Activated CD4-positive, alpha-beta T cell treated with anti-CD3 and anti-CD28 coated beads for 36 hours (primary cell): ENCODE data around the gene CNTNAP2. TPM values are rescaled to one million over a fixed set of nuclear protein-coding genes. Genes with fewer than 3 reads are reported as not detected.
A peak's percentile ranks its signal among the peaks of the same experiment; 100 is the strongest.

Source experiments
- ATAC-seq: fragments of 200-7000 bp; cut with Tn5 transposase; one replicate; pipeline ENCODE4 v1.10.0; 2021; ENCODE audit warnings: mild to moderate bottlenecking, moderate library complexity
- CTCF ChIA-PET: fragments of 350-600 bp; sonication (Branson Sonifier 250); formaldehyde crosslinking; loops from one replicate; lab custom pipeline; 2021; ENCODE audit warnings: antibody characterized with exemption; lab: Charles Lee
- POLR2A ChIA-PET: fragments of 350-600 bp; sonication (Branson Sonifier 250); formaldehyde crosslinking; loops from one replicate; lab custom pipeline; 2021; ENCODE audit warnings: antibody characterized with exemption, inconsistent platforms; lab: Charles Lee
- DNase-seq: peaks from one replicate; pipeline ENCODE4 v3.0.0-alpha.2; 2020
- H3K27ac Mint-ChIP-seq: one replicate; pipeline ENCODE4 v1.8.0; 2021; ENCODE audit warnings: mixed read lengths
- H3K27me3 Mint-ChIP-seq: one replicate; pipeline ENCODE4 v1.8.0; 2021; ENCODE audit warnings: mixed read lengths
- H3K36me3 Mint-ChIP-seq: one replicate; pipeline ENCODE4 v1.8.0; 2021; ENCODE audit warnings: low read depth, mixed read lengths
- H3K4me1 Mint-ChIP-seq: one replicate; pipeline ENCODE4 v1.8.0; 2021; ENCODE audit warnings: mixed read lengths
- H3K4me3 Mint-ChIP-seq: one replicate; pipeline ENCODE4 v1.8.0; 2021; ENCODE audit warnings: mild to moderate bottlenecking, moderate library complexity, mixed read lengths
- H3K9me3 Mint-ChIP-seq: one replicate; pipeline ENCODE4 v1.8.0; 2021; ENCODE audit warnings: low read depth, mixed read lengths
- intact Hi-C, 2 experiments: fragments of 100-400 bp; cut with DNase I in 1 of 2; cut with micrococcal nuclease in 1 of 2; formaldehyde crosslinking; loops; one replicate each; pipeline versions ENCODE4 v1.14.2 to v1.15.1; 2022 to 2024; cut with DNase I, micrococcal nuclease
- total RNA-seq, 2 experiments: library from RNA; stranded (reverse); gene quantifications; one replicate each; pipeline ENCODE4 v1.2.3, GENCODE V29; 2021

CNTNAP2 gene
- total RNA-seq, 2 experiments from 2014 or later = not detected

DNA sequence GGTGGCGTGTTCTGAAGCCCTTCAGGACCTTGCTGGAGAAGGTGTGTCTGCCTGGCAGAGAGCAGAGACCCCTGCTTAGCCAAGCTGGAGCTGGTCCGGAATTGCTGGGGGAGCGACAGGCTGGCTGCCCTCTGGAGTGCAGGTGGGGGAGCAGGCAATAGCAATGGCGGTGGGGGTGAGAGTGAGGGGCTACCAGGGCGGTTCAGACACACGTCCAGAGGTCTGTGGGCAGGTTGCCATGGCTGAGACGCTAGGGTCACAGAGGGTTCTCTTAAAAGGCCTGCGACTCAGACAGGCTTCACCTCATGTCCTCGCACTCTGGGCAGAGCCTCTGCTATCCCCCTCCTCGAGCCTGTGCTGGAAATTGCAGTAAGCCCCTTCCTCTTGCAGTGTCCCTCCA lies 2144.9 kb downstream of the CNTNAP2 start:
- ChIA-PET POLR2A (interaction anchor here (0.6 kb wide), 1 partner anchor 26 kb away, joined by 3 read pairs; no protein-coding TSS in a partner anchor), CTCF (interaction anchor here (1.1 to 1.2 kb wide), 2 partner anchors 16 to 17 kb away, joined by 3 read pairs; no protein-coding TSS in a partner anchor)
- Mint-ChIP-seq H3K4me3 (no peak overlapping the region), H3K27me3 (peaks cover 19% of the 10 kb centered on the region), H3K9me3 (no peaks in the 10 kb centered on the region), H3K4me1 (peaks cover 8% of the 10 kb centered on the region), H3K27ac (no peak overlapping the region), H3K36me3 (no peaks in the 10 kb centered on the region)
- DNase-seq = no peak
- ATAC-seq = no peak
- intact Hi-C loops = loop anchor here (5.0 to 10.0 kb wide), 3 partner anchors 223 to 1014 kb away; no protein-coding TSS in a partner anchor

DNA sequence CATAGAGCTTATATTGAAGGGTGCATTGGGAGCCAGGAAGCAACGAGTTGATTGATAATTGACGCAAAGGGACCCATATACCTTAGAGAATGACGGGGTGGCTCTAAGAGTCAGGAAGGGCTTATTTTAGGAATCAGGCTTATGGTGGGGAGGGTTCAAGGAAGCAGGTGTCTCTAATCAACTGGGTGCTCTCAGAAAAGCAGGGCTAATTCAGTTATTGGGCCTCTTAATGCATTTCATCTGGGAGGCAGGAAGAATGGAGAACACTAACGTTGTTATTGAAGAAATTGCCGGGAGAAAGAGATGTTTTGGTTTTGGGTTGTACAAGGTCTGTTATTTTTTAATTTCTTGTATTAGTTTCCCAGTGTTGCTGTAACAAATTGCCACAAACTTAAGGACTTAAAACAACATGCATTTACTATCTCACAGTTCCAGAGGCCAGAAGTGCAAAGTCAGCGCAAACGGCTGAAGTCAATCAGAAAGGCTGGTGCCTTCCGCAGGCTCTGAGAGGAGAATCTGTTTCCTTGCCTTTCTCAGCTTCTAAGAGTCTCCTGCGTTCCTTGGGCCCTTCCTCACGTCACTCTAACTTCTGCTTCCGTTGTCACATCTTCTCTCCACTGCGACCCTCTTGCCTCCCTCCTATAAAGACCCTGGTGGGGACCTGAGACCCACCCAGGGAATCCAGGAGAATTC lies 2145.5 kb downstream of the CNTNAP2 start:
- Mint-ChIP-seq H3K27ac (no peak overlapping the region), H3K36me3 (no peaks in the 10 kb centered on the region), H3K9me3 (no peaks in the 10 kb centered on the region), H3K4me3 (peak overlapping the region; percentile 5), H3K27me3 (peaks cover 22% of the 10 kb centered on the region), H3K4me1 (peaks cover 8% of the 10 kb centered on the region)
- ChIA-PET POLR2A (no interaction called here), CTCF (interaction anchor here (0.5 to 2.3 kb wide), 11 partner anchors 10 to 954 kb away, joined by 3 to 13 read pairs (median 3); no protein-coding TSS in a partner anchor)
- DNase-seq (no peak), ATAC-seq (no peak)
- intact Hi-C loops = loop anchor here (5.0 to 10.0 kb wide), 3 partner anchors 223 to 1015 kb away; no protein-coding TSS in a partner anchor

- Mint-ChIP-seq H3K9me3 (no peaks in the 10 kb centered on the region), H3K27ac (no peak overlapping the region), H3K4me1 (peaks cover 8% of the 10 kb centered on the region), H3K27me3 (peaks cover 20% of the 10 kb centered on the region), H3K36me3 (no peaks in the 10 kb centered on the region), H3K4me3 (peak overlapping the region; percentile 5)
- intact Hi-C loops = loop anchor here (1.0 to 10.0 kb wide), 4 partner anchors 178 to 1015 kb away; no protein-coding TSS in a partner anchor
- ATAC-seq (peak; percentile 73), DNase-seq (peak; percentile 79)
- ChIA-PET CTCF (interaction anchor here (0.5 to 2.3 kb wide), 14 partner anchors 9 to 955 kb away, joined by 3 to 13 read pairs (median 3); no protein-coding TSS in a partner anchor), POLR2A (no interaction called here)
Observed at GRCh38 chr7:148262721-148263229, 2146.2 kb downstream of the CNTNAP2 start.

- Mint-ChIP-seq H3K36me3 (no peaks in the 10 kb centered on the region), H3K9me3 (no peaks in the 10 kb centered on the region), H3K27ac (no peak overlapping the region), H3K27me3 (peaks cover 20% of the 10 kb centered on the region), H3K4me1 (peaks cover 8% of the 10 kb centered on the region), H3K4me3 (no peak overlapping the region)
- intact Hi-C loops = loop anchor here (1.0 to 10.0 kb wide), 6 partner anchors 220 to 1018 kb away; no protein-coding TSS in a partner anchor
- CTCF ChIA-PET = interaction anchor here (0.6 to 1.4 kb wide), 11 partner anchors 37 to 800 kb away, joined by 3 to 5 read pairs (median 3); no protein-coding TSS in a partner anchor
- POLR2A ChIA-PET = no interaction called here
- peak; percentile 39 for ATAC-seq
- peak; percentile 24 for DNase-seq
Observed at GRCh38 chr7:148264933-148265557, 2148.4 kb downstream of the CNTNAP2 start.

- Mint-ChIP-seq H3K27me3 (peaks cover 20% of the 10 kb centered on the region), H3K36me3 (no peaks in the 10 kb centered on the region), H3K9me3 (no peaks in the 10 kb centered on the region), H3K4me3 (no peak overlapping the region), H3K27ac (no peak overlapping the region), H3K4me1 (peaks cover 8% of the 10 kb centered on the region)
- ChIA-PET CTCF (interaction anchor here (0.9 to 1.4 kb wide), 2 partner anchors 24 to 707 kb away, joined by 3 read pairs; no protein-coding TSS in a partner anchor), POLR2A (no interaction called here)
- no peak for DNase-seq
- no peak for ATAC-seq
- intact Hi-C loops = loop anchor here (1.0 to 10.0 kb wide), 5 partner anchors 219 to 799 kb away; no protein-coding TSS in a partner anchor
Observed at GRCh38 chr7:148265896-148266295, 2149.3 kb downstream of the CNTNAP2 start.

- H3K4me3 Mint-ChIP-seq = no peak overlapping the region
- peaks cover 19% of the 10 kb centered on the region for H3K27me3 Mint-ChIP-seq
- CTCF ChIA-PET = interaction anchor here (1.4 kb wide), 1 partner anchor 25 kb away, joined by 3 read pairs; no protein-coding TSS in a partner anchor
- H3K27ac Mint-ChIP-seq = no peak overlapping the region
- peaks cover 8% of the 10 kb centered on the region for H3K4me1 Mint-ChIP-seq
- POLR2A ChIA-PET = no interaction called here
- intact Hi-C loops = loop anchor here (5.0 to 10.0 kb wide), 3 partner anchors 218 to 798 kb away; no protein-coding TSS in a partner anchor
- DNase-seq (no peak), ATAC-seq (no peak)
- no peaks in the 10 kb centered on the region for H3K9me3 Mint-ChIP-seq
- H3K36me3 Mint-ChIP-seq = no peaks in the 10 kb centered on the region
Observed at GRCh38 chr7:148266795-148267194, 2150.2 kb downstream of the CNTNAP2 start.

DNA sequence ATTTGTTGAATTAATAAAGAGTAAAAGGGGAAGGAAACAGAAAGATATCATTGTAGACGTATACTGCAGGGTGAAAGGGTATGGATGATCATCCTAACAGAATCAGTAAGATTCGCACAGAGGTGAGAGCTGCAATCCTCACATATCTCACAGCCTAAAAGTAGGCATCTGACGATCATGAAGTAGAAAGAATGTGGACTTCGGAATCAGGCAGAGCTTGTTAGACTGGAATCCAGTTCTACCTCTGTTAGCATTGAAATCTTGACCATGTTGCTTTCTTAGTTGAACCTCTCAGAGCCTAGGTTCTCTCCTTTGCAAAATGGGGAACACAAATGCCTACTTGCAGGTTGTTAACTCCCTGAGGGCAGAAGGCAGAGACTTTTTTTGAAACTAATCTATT lies 2154.0 kb downstream of the CNTNAP2 start:
- intact Hi-C loops = no loop called here
- Mint-ChIP-seq H3K4me1 (no peaks in the 10 kb centered on the region), H3K27me3 (peaks cover 13% of the 10 kb centered on the region), H3K9me3 (no peaks in the 10 kb centered on the region), H3K4me3 (no peak overlapping the region), H3K36me3 (no peaks in the 10 kb centered on the region), H3K27ac (no peak overlapping the region)
- ATAC-seq = no peak
- ChIA-PET POLR2A (no interaction called here), CTCF (interaction anchor here (1.3 kb wide), 1 partner anchor 20 kb away, joined by 3 read pairs; no protein-coding TSS in a partner anchor)
- DNase-seq = no peak

DNA sequence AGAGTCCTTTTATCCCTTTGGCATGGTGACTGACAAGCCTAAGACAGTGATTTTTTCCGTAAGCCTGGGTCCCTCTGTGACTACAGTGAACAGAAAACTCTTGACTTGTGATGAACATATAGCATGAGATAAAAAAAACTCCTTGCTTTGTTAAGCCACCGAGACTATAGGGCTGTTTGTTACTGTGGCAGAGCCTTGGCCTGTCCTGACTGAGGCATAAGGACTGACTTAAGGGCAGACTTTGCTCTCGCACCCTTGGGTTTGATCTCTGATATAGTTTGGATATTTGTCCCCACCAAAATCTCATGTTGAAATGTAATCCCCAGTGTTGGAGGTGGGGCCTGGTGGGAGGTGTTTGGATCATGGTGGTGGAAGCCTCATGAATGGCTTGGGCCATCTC lies 2157.5 kb downstream of the CNTNAP2 start:
- ATAC-seq (no peak), DNase-seq (no peak)
- H3K27me3 Mint-ChIP-seq = peaks cover 11% of the 10 kb centered on the region
- no peak overlapping the region for H3K4me3 Mint-ChIP-seq
- no peaks in the 10 kb centered on the region for H3K9me3 Mint-ChIP-seq
- ChIA-PET CTCF (no interaction called here), POLR2A (no interaction called here)
- intact Hi-C loops = no loop called here
- no peak overlapping the region for H3K27ac Mint-ChIP-seq
- no peaks in the 10 kb centered on the region for H3K36me3 Mint-ChIP-seq
- no peaks in the 10 kb centered on the region for H3K4me1 Mint-ChIP-seq

DNA sequence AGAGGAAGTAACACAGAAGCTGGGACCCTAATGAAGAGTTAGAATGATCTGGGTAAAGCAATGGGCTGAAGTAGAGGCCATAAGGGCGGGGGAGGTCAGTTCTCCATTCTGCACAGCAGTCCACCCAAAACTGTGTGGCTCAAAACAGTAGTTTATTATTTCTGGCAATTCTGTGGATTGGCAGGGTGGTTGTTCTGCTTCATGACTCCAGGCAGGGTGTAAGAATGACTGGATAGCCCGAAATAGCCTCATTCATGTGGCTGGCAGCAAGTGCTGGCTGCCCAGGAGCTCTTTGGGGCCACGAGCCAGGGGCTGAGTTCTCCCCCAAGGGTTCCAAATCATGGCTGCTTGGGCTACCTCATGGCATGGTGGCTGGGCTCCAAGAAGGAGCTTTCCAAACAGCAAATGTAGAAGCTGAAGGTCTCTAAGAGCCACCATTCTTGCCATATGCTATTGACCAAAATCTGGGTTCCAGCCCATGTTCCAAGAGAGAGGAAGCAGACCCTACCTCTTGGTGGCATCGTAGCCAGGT lies 2158.8 kb downstream of the CNTNAP2 start:
- DNase-seq (no peak), ATAC-seq (no peak)
- intact Hi-C loops = no loop called here
- ChIA-PET CTCF (interaction anchor here (1.0 kb wide), 1 partner anchor 33 kb away, joined by 3 read pairs; no protein-coding TSS in a partner anchor), POLR2A (no interaction called here)
- Mint-ChIP-seq H3K9me3 (no peaks in the 10 kb centered on the region), H3K4me1 (no peaks in the 10 kb centered on the region), H3K27ac (no peak overlapping the region), H3K27me3 (peaks cover 16% of the 10 kb centered on the region), H3K36me3 (no peaks in the 10 kb centered on the region), H3K4me3 (no peak overlapping the region)

DNA sequence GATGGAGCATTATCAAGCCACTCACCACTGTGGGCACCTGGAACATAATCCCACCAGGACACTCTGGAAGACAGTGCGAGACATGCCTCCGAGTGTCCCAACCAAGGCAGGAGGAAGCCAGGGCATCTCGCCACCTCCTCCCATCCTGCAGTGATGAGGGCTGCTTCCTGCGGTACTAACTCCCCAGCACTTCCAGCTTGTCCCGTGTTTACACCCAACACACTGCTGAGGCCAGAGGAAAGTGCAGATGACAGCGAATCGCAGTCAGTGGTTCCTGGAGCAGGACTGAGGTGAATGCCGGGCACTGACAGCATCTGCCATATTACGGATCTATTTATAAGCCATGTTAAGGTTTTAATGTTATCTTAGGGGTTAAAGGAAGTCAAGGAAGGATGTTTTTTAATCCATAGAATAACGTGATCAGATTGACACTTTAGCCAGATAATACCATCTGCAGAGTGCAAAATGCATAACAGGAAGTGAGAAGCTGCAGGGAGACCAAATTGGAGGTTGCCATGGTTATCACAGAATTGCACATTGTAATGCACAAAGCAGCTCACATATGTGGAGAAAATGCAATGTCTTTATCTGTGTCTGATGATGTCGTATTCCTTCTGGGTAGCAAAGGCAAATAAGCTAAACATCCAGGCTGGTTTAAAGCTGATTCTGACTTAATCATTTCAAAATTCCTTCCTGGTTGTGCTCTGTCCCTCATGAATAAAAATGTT lies 2159.9 kb downstream of the CNTNAP2 start:
- ATAC-seq (no peak), DNase-seq (no peak)
- no peak overlapping the region for H3K4me3 Mint-ChIP-seq
- no peaks in the 10 kb centered on the region for H3K4me1 Mint-ChIP-seq
- no peak overlapping the region for H3K27ac Mint-ChIP-seq
- POLR2A ChIA-PET = no interaction called here
- no peaks in the 10 kb centered on the region for H3K36me3 Mint-ChIP-seq
- no peaks in the 10 kb centered on the region for H3K9me3 Mint-ChIP-seq
- peaks cover 16% of the 10 kb centered on the region for H3K27me3 Mint-ChIP-seq
- CTCF ChIA-PET = interaction anchor here (1.0 kb wide), 1 partner anchor 15 kb away, joined by 3 read pairs; no protein-coding TSS in a partner anchor
- intact Hi-C loops = no loop called here
